HG02798 (cell line): ENCODE measurements around the gene URAD.

Experiments used
- ATAC-seq: cut with Tn5 transposase; IDR thresholded peaks from one replicate; pipeline ENCODE4 v1.9.1; 2021; ENCODE audit warnings: mild to moderate bottlenecking; ENCODE audit not compliant: unreplicated experiment, poor library complexity

The URAD gene

DNA sequence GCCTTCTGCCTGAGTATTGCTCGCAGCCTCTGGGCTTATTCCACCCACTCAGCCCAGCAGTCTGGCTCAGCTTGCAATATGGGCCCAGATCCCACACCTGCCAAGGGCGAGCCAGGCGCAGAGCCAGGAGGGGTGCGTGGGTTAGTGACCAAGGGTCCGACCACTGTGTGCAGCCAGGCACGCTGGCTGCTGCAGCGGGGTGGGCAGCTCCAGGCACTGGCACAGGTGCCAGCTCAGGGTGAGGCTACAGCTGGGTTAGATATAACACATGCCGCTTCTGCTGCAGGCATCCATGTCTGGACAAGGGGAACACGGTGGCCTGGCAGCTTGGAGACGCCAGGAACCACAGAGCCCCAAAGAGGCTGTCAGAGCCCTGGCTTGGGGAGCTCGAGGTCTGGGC is 12.6 kb upstream of the URAD start:
- no peak for ATAC-seq

- ATAC-seq, result no peak
These were observed 12.1 kb upstream of the URAD start for GRCh38 chr13:28000567-28000966.

GRCh38 chr13:27997904-27998522 is 9.5 kb upstream of the URAD start:
- no peak for ATAC-seq

DNA sequence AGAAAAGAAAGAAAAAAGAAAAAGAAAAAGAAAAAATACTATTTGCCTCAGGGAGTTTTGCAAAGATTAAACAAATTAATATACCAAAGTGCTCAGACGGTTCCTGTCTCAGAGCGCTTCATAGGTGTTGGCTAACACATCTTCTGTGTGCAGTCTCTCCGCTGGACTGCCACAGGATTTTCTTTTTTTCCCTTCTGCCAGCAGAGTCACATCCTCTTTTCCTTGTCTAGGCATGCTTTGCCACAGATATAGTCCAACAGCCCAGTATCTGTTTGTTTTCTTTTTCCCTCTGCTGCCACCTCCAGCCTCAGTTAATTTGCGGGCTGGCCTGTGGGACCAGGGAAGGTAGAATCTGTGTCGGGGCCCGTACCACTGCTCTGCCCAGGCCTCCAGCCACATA is 3.4 kb upstream of the URAD start:
- ATAC-seq, result no peak

DNA sequence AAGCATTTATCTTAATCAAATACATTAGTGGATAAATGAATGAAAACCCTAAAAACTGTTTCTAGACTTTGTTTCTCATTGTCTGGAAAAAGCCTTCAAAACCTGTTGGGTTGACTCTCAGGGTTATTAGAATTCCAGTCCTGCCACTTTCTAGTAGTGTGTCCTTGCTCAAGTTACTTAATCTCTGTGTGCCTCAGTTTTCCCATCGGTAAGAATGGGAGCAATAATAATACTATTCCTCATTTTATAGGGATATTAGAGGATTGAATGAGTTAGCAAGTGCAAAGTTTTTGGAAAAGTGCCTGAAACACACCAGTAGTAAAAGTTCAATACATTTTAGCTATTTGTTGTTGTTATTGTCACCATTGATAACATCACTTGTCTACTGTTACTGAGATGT is 2.9 kb downstream of the URAD start:
- no peak for ATAC-seq

GRCh38 chr13:27982361-27982760 is 6.1 kb downstream of the URAD start:
- ATAC-seq, result no peak

DNA sequence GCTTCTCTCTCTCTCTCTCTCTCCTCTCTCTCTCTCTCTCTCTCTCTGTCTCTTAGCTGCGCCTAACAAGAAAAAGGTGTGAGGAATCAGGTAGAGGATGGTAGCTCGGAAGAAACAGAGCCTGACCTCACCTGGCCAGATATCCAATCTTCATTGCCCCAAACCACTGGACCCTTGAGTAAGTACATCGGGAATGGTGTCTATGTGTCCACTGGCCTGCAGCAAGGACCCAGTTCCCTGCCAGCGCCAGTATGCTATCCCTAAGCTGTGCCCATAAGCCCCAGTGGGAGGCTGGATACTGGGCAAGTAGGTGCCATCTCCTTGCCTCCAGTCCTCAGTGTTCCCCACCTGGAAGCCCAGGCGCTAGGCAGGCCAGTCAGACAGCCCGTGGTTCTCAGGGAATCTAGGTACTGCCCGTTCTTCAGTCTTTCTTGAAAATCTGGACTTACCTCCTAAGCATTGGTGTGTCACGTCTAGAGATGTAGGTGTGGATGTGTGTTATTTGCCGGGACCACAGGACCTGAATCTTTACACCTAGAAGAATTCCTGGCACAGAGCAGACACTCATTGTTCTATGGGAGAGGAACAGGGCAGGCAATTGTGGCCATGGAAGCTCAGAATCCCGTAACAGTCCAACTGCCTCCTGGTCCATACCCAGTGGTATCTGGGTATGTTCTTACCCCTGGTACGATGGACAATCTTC is 7.3 kb downstream of the URAD start:
- ATAC-seq, result no peak

- no peak for ATAC-seq
These were observed 8.1 kb downstream of the URAD start for GRCh38 chr13:27980280-27980998.

DNA sequence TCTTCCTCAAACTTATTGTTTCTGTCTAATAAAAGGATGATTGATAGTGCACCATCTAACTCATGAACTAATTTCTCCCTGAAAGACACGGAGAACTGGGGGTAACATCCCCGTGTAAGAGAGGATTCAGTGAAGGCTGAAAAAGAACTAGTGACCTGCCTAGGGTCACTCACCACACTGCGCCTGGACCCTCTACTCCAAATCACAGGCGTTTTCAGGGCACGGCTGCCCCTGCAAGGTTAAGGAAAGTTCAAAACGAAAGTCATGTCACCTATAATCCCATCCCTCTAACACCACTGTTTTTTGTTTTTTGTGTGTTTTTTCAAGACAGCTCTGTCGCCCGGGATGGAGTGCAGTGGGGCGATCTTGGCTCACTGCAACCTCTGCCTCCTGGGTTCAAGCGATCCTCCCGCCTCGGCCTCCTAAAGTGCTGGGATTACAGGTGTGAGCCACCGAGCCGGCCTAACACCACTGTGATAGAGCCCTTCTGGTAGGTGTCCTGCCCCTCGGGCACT is 8.7 kb downstream of the URAD start:
- no peak for ATAC-seq

- no peak for ATAC-seq
These were observed 9.4 kb downstream of the URAD start for GRCh38 chr13:27979001-27979643.

- no peak for ATAC-seq
These were observed 10.1 kb downstream of the URAD start for GRCh38 chr13:27978301-27978968.

- ATAC-seq, result no peak
These were observed 10.8 kb downstream of the URAD start for GRCh38 chr13:27977476-27978300.

DNA sequence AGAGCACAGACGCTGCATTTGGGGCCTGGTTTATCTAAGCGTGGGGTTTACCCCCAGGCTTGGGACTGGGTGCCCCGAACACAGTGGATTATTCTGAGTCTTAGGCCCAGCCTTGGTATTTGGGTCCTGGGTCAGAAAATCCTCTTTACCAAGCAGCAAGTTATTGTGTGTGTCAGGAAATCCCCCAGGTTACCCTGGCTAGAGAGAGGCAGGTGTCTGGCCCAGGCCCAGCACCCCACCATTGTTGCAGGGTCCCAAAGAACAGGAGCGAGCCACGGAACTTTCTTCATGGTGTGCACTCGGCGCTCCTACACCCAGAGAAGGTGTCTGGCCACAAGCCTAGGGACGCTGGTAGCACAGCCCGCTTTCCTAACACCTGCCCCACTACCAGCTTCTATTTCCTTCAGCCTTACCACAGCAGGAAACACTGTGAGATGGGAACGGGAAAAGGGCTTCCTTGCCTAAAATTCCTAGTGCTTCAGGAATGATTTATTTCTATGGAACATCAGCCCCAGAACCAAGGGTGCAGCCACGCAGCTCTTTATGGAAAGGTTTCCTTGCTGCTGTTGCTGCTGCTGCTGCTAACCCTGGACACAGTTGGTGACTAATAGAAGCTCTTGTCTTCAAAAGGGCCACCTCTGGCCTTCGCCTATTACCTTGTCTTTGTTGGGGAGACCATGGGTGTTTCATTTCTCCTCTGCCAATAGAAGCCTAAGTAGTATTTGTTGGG is 12.0 kb downstream of the URAD start:
- ATAC-seq, result no peak

- no peak for ATAC-seq
These were observed 12.7 kb downstream of the URAD start for GRCh38 chr13:27975564-27976361.

GRCh38 chr13:27973961-27974662 is 14.4 kb downstream of the URAD start:
- no peak for ATAC-seq

DNA sequence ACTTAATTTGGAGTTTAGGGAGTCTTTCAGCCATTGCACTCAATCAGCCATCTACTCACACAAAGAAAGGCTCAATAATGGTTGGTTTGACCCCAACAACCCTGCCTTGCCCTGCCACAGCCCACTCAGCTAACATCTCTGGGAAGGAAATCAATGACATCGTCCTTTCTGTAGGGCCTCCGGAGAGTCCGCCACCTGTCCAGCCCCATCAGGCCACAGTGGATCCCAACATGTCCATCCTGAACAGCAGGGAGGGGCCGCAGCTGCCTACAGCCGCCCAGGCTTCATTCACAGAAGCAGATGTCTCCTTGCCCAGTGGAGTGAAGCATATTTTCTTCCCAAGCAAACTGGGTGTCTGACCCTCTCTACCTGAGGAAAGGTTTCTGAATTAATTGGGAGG is 15.2 kb downstream of the URAD start:
- no peak for ATAC-seq

DNA sequence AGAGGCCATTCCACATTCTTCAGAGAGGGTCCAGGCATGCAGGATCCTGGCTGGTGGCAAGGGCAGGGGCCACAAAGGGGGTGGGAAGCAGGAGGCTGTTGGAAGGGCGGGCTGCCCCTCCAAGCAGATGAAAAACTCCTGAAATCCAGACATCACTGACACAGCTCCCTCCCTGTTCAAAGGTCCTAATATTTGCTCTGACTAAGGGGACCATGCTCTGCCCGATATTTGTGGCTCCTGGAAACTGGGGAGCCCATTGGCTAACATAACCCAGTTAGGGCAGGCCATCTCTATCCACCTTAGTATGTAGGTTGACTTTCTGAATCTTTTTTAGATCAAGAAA is 16.0 kb downstream of the URAD start:
- no peak for ATAC-seq
